ENCODE data around the gene BMP2K.

DNA sequence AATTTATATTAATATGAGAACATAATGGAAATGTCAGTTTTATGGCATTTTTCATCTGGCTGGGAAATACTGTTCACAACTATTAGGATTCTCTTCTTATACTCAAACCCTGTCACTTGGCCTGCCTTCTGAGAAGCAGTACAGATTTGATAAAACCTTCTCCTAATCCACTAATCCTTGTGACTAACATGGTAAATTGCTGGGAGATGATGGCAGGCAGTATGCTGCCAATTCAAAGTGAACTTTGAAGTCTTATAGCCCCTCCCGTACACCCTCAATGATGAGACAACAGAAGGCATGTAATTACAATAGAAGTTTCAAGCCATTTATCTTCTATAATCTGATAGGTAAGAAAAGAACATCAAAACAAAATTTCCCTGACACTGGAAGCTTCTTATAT, 126.1 kb downstream of the BMP2K start:
- TF ChIP-seq, protein P1, sequence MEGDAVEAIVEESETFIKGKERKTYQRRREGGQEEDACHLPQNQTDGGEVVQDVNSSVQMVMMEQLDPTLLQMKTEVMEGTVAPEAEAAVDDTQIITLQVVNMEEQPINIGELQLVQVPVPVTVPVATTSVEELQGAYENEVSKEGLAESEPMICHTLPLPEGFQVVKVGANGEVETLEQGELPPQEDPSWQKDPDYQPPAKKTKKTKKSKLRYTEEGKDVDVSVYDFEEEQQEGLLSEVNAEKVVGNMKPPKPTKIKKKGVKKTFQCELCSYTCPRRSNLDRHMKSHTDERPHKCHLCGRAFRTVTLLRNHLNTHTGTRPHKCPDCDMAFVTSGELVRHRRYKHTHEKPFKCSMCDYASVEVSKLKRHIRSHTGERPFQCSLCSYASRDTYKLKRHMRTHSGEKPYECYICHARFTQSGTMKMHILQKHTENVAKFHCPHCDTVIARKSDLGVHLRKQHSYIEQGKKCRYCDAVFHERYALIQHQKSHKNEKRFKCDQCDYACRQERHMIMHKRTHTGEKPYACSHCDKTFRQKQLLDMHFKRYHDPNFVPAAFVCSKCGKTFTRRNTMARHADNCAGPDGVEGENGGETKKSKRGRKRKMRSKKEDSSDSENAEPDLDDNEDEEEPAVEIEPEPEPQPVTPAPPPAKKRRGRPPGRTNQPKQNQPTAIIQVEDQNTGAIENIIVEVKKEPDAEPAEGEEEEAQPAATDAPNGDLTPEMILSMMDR (optimal IDR thresholded peaks at IDR 0.05 in 1 of 3, IDR thresholded peaks at IDR 0.05 in 1 of 3, conservative IDR thresholded peaks at IDR 0.05 in 1 of 3; ENCODE audit: extremely low read depth in 1 of 3, insufficient read depth in 2 of 3, low read length in 3 of 3) = no peak
- no peak for TF ChIP-seq EZH2 (IDR thresholded peaks at IDR 0.05; ENCODE audit: low read length)
